GM18867 (cell line): ENCODE data around the gene SPOUT1.
A peak's percentile ranks its signal among the peaks of the same experiment; 100 is the strongest.
"Not testable (repeated sequence)": the region's sequence is repeated elsewhere in the genome, so short reads cannot be mapped to it uniquely, and the experiment has no call there.

Experiments
- ATAC-seq: cut with Tn5 transposase; IDR thresholded peaks from one replicate; pipeline ENCODE4 v1.9.1; 2021; ENCODE audit warnings: mild to moderate bottlenecking, moderate library complexity; ENCODE audit not compliant: unreplicated experiment

The SPOUT1 gene

DNA sequence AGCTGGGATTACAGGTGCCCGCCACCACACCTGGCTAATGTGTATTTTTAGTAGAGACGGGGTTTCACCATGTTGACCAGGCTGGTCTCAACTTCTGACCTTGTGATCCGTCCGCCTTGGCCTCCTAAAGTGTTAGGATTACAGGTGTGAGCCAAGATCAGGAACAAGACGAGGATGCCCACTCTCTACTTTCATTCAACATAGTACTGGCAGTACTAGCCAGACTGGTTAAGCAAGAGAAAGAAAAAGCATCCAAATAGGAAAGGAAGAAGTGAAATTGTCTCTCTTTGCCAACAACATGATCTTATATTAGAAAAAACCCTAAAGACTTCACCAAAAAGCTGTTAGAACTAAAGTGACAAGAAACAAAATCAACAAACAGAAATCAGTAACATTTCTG lies 18.7 kb downstream of the SPOUT1 start:
- ATAC-seq: no peak

DNA sequence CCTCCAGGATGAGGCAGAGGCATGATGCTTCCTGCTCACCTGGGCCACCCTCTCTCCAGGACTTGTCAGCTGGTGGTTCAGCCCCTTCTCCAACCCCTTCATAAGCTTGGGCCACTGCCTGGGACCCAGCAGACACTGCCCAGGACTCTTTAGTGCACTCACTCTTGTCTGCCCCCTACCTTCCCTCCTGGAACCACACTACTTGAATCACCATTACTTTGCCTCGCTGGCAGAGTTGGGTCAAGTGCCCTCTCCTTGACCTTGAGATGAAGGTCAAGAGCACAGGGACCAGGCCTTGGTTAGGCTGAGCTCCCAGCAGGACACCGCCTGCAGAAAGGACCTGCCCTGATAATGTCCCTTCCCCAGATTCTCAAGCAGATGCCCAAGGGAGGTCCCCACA lies 19.8 kb downstream of the SPOUT1 start:
- ATAC-seq: no peak

DNA sequence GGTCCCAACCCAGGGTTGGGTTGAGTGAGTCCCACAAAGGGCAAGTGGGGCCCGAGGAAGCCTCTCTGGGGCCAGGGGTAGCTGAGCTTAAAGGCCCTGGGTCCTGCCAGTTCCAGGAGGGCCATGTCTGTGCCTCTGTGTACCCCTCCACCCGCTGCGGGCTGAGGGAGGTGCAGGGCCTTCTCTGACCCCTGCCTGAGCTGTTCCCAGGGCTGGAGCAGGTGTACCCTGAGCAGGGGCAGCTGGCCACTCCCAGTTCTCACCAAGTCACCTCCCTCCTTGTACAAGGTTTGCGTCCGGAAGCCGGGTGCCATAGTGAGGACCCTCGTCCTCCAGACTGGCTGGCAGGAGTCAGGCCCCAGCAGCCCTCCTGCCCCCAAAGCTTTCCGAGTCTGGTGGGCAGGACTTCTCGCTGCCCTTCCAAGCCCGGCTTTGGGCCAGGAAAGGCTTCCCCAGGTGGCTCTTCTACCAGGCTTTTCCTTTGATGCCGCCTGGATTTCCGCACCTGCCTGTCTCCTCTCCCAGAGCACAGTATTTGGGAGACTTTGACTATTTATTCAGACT lies 20.5 kb downstream of the SPOUT1 start:
- no peak for ATAC-seq

DNA sequence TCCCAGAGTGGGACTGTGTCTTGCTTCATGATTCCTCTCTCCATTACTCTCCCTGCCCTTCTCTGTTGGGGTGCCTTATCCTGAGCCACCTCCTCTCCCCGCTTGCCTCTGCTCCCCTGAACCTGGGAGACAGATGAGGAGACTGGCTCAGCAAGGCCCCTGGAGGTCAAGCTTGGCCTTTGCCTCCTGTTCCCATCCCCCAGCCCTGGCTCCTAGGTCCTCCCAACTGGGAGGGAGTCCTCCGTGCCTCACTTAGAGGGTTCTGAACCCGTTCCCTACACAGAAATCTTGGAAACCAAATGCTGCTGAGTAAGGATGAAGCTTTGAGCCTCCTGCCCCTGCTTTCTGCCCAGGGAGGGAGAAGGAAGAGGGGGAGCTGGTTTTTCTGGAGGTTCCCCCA lies 21.1 kb downstream of the SPOUT1 start:
- no peak for ATAC-seq

DNA sequence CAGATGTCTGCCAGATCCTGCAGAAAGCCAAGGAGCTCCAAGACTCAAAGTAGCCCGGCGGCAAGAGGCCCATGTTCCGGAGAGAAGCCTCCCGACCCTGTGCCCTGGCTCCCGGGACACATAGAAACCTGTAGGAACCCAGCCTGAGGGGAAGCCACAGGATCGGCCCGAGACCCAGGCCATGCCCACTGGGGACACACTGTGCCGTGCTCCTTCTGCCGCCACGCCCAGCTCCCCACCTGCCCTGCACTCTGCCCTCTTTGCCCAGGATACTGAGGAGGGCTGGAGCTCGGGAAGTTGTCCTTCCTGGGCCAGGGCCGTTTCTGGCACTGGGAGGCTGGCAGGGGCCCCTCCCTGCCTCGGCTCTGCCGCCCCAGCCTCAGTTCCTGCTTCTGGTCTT lies 21.8 kb downstream of the SPOUT1 start:
- ATAC-seq: no peak

DNA sequence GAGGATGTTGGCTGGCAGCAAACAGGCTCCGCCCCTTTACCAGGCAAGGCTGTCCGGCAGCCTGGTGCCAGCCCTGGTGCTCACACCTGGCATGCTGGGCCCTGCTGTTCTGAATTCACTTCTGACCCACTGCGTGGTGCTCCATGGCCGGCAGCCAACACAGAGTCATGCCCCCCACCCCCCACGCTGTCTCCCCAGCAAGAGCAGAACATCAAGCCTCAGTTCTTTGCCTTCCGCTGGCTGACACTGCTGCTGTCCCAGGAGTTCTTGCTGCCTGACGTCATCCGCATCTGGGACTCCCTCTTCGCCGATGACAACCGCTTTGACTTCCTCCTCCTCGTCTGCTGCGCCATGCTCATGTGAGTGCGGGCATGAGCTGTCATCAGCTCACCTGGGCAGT lies 23.9 kb downstream of the SPOUT1 start:
- ATAC-seq: no peak

DNA sequence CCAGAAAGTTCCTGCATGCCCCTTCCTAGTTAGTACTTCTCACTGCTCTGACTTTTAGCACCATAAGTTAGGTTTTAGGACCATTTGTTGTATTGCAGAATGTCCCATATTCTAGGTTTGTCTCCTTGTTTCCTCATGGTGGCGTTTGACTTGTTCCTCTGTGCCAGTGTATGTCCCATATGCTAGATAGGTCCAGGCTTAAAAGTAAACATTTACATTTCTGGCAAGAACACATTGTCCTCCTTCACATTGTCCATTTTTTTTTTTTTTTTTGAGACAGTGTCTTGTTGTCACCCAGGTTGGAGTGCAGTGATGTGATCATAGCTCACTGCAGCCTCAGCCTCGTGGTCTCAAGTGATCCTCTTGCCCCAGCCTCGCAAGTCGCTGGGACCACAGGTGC lies 27.1 kb downstream of the SPOUT1 start:
- ATAC-seq: no peak

DNA sequence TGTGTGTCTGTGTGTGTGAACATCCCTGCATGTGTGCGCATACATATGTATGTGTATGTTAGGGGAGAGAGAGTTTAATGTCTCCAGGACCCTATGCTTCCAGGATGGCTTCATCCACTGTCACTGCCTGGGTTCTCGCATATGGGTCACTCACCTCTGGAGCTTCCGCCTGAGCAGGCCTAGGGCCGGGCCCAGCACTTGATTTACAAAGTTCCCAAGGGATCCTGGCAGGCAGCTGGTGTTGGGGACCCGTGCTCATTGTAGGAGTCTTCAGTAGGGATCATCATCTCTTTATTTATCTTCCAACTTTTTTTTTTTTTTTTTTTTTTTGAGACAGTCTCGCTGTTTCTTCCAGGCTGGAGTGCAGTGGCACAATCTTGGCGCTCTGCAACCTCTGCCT lies 29.5 kb downstream of the SPOUT1 start:
- ATAC-seq: no peak

DNA sequence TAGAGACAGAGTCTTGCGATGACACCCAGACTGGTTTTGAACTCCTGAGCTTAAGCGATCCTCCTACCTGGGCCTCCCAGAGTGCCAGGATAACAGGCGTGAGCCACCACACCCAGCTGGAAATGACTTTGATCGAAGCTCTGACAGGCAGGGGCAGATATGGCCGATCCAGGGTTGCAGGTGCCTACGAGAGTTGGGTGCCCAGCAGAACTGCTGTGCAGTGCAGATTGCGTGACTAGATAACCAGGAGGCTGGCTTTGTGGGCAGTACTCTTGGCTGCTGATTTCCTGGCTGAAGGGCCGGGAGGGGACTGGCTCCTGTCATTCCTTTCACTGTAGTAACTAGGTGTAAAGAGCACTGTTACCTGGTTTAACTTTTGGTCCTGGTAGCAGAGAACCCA lies 30.7 kb downstream of the SPOUT1 start:
- no peak for ATAC-seq

DNA sequence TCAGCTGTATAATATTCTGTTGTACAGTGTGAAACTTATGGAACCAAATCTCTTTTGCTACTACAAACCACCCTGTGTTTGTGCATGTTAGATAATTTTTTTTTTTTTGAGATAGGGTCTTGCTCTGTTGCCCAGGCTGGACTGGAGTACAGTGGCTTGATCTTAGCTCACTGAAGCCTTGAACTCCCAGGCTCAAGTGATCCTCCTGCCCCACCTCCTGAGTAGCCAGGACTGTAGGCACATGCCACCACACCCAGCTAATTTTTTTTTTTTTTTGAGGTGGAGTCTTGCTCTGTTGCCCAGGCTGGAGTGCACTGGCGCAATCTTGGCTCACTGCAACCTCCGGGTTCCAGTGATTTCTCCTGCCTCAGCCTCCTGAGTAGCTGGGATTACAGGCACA lies 34.6 kb downstream of the SPOUT1 start:
- not testable (repeated sequence) for ATAC-seq

DNA sequence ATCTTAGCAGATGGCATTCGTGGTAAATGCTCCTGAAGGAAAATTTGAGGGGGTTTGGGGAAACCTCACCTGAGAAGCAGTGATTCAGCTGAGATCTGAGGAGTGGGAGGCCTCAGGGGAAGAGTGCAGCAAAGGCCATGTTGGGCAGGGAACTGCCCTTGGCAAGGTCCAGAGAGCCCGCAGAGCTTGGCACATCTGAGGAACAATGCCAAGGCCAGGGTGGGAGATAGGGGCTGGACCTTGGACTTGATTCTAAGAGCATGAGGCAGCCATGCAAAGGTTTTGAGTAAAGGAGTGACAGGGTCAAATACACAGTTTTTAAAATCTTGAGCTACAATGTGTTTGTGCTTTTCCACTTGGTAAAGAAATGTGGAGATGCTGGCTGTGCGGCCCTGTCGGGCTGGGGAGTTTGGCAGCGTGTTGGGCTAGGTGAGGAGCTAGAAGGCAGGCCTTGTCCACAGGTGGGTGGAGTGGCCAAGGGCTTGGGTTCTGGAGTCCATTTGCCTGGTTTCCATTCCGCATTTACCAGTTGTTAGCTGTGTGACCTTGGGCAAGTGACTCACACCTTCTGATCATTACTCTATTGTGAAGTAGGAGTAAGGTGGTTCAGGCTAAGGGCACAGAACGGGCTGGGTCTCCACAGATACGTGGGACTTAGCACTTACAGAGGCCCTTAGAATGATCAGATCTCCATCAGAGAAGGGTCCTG lies 36.5 kb downstream of the SPOUT1 start:
- ATAC-seq: no peak

DNA sequence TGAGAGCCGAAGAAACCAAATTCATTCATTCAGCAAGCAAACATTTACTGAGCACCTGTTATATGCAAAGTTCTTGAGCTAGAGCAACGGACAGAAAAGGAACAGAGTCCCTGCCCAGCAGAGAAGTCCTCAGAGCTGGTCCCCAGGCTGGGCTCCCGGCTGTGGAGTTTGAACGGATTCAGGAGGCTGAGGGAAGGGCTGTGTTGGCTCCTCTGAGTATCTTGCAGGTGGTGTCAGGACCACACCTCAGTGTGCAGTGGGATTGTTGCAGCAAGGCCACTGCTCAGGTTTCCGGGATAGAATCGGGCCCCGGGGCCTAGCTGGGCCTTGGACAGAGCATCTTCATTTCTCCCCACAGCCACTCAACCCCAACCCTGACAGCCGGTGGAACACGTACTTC lies 37.5 kb downstream of the SPOUT1 start:
- ATAC-seq: no peak

DNA sequence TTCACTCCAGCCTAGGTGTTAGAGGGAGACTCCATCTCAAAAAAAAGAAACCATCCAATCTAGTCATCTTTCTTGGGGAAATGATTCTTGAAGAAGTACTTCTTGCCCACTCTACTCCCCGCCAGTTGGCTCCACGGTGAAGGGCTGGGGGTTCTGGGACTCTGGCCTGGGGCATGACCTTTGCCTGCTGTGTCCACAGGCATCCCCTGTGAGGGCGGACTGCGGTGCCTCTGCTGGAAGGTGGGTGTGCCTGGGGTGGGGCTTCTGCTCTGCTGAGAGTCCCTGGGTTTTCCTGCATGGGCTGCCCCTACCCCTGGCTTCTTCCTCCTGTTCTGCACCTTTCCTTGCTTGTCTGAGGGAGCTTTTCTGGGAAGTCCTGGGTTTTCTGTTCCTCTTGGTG lies 39.1 kb downstream of the SPOUT1 start:
- no peak for ATAC-seq

DNA sequence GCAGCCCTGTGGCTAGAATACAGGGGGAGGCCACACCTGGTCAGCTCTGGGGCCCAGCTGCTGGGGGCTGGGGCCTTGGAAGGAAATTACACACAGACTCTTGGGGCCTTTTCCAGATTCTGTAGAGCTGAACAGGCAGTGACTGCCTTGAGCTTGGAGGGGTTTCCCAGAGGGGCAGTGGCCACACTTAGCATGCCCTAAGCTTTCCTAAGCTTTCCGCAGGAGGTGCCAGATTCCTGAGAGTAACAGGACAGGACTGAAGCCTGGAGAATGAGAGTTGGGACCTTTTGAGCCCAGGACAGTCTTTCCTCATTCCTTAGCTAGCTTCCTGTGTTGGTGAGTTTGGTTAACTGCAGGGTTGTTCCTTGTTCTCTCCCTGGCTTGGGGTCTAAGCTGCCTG lies 41.1 kb downstream of the SPOUT1 start:
- ATAC-seq: no peak

DNA sequence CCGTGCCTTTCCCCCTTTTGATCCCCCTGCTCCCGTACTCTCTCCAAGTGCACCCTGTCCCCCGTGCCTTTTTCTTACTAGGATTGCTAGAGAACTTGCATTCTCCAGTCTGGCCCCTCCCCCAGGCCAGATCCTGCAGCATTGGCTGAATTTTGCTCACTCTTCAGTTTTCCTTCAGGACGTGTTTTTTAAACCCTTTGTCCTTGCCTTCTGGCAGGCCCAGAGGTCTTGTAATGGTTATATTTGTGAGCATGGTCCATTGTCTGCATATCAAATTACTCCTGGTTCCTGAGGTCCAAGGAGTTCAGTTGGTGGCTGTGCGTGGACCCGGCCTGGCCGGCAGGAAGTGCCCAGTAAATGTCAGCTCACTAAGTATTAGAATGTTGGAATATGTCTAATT lies 41.9 kb downstream of the SPOUT1 start:
- no peak for ATAC-seq

DNA sequence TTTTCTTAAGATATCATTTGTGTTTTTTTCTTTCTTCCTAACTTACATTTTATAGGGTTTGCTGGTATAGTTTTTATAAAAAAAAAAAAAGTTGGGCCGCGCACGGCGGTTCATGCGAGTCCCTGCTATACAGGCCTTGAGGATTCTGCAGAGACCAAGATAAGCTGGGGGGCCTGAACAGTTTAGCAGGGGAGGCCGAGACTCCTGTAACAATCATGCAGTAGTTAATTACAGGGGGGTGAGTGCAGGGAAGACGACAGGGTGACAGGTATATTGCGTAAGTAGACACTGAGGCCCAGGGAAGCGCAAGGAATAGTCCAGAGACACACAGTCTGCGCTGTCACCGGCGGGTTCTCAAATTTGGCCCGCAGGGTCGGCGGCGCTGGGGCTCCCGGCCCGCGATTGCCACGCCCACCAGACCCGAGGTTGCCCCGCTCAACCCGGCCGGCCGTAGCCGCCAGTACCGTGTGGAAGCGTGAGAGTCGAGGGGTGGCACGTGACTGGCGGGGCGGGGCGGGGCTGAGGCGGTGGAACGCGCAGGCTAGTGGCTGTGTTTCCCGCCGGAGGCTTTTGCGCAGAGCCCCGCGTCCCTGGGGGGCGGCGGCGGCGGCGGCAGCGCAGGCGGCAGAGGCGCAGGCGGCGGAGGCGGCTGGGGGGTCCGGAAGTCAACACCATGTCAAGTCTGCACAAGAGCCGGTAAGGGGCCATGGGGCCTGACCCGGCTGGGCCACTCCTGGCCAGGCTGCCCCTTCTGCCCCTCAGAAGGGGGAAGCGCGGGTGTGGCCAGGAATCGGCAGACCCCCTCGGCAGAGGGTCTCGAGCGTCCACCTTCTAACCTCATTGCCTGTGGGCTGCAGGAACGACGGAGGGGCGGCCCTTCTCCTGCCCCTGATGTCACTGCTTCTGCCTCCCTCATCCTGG lies 42.7 kb downstream of the SPOUT1 start, which contains the start of gene TBC1D13:
TSS of gene TBC1D13 (plus strand) at position 573 of the 921 bp plus-strand sequence. CDS start at position 674, 101 bp downstream.
- ATAC-seq: peak; percentile 89

DNA sequence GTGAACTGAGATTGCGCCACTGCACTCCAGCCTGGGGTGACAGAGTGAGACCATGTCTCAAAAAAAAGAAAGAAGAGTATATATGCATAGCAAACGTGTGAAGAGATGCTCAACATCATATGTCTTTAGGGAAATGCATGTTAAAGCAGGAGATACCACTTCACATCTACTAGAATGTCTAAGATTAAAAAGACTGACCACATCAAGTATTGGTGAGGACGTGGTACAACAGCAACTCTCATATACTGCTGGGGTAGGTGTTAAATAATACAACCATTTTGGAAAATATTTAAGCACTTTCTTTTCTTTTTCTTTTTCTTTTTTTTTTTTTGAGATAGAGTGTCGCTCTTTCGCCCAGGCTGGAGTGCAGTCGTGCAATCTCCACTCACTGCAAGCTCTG lies 44.2 kb downstream of the SPOUT1 start:
- no peak for ATAC-seq

DNA sequence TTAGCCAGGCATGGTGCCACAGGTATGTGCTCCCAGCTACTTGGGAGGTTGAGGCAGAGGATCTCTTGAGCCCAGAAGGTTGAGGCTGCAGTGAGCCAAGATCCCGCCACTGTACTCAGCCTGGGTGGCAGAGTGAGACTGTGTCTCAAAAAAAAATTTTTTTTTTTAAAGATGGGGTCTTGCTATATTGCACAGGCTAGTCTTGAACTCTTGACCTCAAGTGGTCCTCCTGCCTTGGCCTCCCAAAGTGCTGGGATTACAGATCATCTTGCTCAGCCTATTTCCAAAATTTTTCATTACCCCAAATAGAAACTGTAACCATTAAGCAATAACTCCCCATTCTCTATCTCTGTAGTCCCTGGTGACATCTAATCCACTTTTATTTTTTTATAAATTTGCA lies 46.9 kb downstream of the SPOUT1 start:
- no peak for ATAC-seq

DNA sequence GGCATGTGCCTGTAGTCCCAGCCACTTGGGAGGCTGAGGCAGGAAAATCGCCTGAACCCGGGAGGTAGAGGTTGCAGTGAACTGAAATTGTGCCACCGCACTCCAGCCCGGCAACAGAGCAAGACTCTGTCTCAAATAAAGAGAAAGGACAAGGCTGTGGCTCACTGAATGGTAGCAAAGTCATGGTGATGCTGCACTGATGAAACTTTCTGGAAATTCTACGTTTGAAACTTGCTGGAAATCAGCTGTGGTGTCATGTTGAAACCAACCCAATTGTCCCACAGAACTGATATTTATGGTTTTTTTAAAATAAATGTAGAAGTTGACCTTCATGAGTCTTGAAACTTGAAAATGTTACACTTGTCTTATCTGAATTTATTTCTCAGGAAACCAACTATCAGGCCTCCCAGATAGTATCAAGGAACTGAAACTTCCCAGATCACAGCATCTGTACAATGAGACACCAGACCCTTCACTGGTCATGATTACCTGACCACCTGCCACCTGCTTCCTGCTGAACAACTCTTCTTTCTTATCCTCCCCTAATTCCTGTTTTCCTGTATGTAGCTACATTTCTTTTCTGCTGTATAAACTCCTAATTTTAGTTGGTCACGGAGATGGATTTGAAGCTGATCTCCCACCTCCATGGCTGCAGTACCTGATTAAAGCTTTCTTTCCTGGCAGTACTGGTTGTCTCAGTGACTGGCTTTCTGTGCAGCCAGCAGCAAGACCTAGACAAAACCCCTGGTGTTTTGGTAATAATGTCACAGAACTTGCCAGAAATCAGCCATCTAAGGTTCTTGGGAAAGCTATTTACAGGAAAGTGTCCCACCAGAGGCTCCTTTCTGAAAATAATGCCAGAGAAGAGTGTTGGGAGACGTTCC lies 48.2 kb downstream of the SPOUT1 start:
- ATAC-seq: no peak

DNA sequence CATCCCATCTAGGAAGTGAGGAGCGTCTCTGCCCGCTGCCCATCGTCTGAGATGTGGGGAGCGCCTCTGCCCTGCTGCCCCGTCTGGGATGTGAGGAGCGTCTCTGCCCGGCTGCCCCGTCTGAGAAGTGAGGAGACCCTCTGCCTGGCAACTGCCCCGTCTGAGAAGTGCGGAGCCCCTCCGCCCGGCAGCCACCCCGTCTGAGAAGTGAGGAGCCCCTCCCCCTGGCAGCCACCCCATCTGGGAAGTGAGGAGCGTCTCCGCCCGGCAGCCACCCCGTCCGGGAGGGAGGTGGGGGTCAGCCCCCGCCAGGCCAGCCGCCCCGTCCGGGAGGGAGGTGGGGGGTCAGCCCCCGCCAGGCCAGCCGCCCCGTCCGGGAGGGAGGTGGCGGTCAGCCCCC lies 49.5 kb downstream of the SPOUT1 start:
- ATAC-seq: not testable (repeated sequence)

DNA sequence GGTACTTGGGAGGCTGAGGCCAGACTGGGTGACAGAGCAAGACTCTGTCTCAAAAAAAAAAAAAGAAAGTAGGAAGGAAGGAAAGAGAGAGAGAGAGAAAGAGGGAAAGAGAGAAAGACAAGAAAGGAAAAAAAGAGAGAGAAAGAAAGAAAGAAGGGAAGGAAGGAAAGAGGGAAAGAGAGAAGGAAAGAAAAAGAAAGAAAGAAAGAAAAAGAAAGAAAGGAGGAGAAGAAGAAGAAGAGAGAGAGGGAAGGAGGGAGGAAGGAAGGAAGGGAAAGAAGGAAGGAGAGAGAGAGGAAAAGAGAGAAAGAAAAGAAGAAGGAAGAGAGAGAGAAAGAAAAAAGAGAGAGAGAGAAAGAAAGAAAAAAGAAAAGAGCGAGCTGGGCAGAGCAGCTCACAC lies 54.8 kb downstream of the SPOUT1 start:
- ATAC-seq: no peak
